Measurements from ENCODE around the gene DLEC1.
"Not testable (repeated sequence)": the region's sequence is repeated elsewhere in the genome, so short reads cannot be mapped to it uniquely, and the experiment has no call there.

The DLEC1 gene

GRCh38 chr3:38124324-38125122, 85.5 kb downstream of the DLEC1 start:
- no peak for DNase-seq

- DNase-seq: no peak
These were observed 86.5 kb downstream of the DLEC1 start for GRCh38 chr3:38125305-38126120.

- DNase-seq: no peak
These were observed 87.3 kb downstream of the DLEC1 start for GRCh38 chr3:38126121-38126892.

- no peak for DNase-seq
These were observed 88.7 kb downstream of the DLEC1 start for GRCh38 chr3:38127611-38128302.

- DNase-seq: no peak
These were observed 89.3 kb downstream of the DLEC1 start for GRCh38 chr3:38128303-38128655.

GRCh38 chr3:38129058-38129457, 90.0 kb downstream of the DLEC1 start:
- no peak for DNase-seq

GRCh38 chr3:38130631-38131065, 91.6 kb downstream of the DLEC1 start:
- no peak for DNase-seq

- DNase-seq: peak; percentile 14
These were observed 92.8 kb downstream of the DLEC1 start for GRCh38 chr3:38131621-38132369.

GRCh38 chr3:38133209-38133556, 94.2 kb downstream of the DLEC1 start:
- DNase-seq: no peak

- no peak for DNase-seq
These were observed 94.8 kb downstream of the DLEC1 start for GRCh38 chr3:38133557-38134405.

- not testable (repeated sequence) for DNase-seq
These were observed 95.6 kb downstream of the DLEC1 start for GRCh38 chr3:38134517-38135143.

- not testable (repeated sequence) for DNase-seq
These were observed 96.7 kb downstream of the DLEC1 start for GRCh38 chr3:38135621-38136277.

GRCh38 chr3:38136393-38136776, 97.4 kb downstream of the DLEC1 start:
- peak; percentile 33 for DNase-seq

- peak; percentile 94 for DNase-seq
These were observed 98.0 kb downstream of the DLEC1 start, which contains the start of gene ACAA1 for GRCh38 chr3:38136777-38137614. Gene ACAA1 (minus strand): TSS chr3:38137127. CDS start chr3:38137035, 92 bp downstream.

GRCh38 chr3:38137615-38138348, 98.8 kb downstream of the DLEC1 start:
- DNase-seq: peak; percentile 28

GRCh38 chr3:38138349-38139190, 99.6 kb downstream of the DLEC1 start, which contains the start of gene MYD88:
Gene MYD88 (plus strand): TSS chr3:38138661. CDS start chr3:38138701, 40 bp downstream.
- peak; percentile 52 for DNase-seq

- peak; percentile 27 for DNase-seq
These were observed 100.2 kb downstream of the DLEC1 start for GRCh38 chr3:38139191-38139590.

All from DMS53 (cell line).